HCT116 (cell line): ENCODE results near the gene PGLYRP4. TPM values are rescaled to one million over a fixed set of nuclear protein-coding genes. Genes with fewer than 3 reads are reported as not detected.

ENCODE experiments used
- ATAC-seq: fragments of 200-7000 bp; cut with Tn5 transposase; 2 replicates; pipeline ENCODE4 v1.9.1; 2020; ENCODE audit warnings: mild to moderate bottlenecking, moderate library complexity
- BruUV-seq: library from RNA; stranded (reverse); fragments of 400-500 nt; replicated peaks from 2 replicates; lab custom pipeline; 2021; lab: Mats Ljungman, UMichigan
- CTCF ChIA-PET: fragments of 300-600 bp; sonication (Branson Sonifier 250); formaldehyde crosslinking; loops from one replicate; lab custom pipeline; 2021; ENCODE audit warnings: antibody characterized with exemption; lab: Charles Lee
- POLR2A ChIA-PET: fragments of 300-600, 350-600 bp; sonication (Branson Sonifier 250); formaldehyde crosslinking; loops from one replicate; lab custom pipeline; 2021; ENCODE audit warnings: antibody characterized with exemption; lab: Charles Lee
- RAD21 ChIA-PET, 2 experiments: fragments of 300-600 bp; sonication (Branson Sonifier 250); formaldehyde crosslinking; loops; one replicate each; lab custom pipeline; 2023; ENCODE audit warnings: low total read pairs in 2 of 2; ENCODE audit not compliant: uncharacterized antibody in 2 of 2, unreplicated experiment in 2 of 2, low non-redundant PET in 1 of 2; lab: Charles Lee
- DNase-seq: peaks from one replicate; pipeline ENCODE4 v3.0.0-alpha.2; 2010; ENCODE audit warnings: low read depth, low spot score
- H2AFZ ChIP-seq: fragments of 200-600 bp; shearing (Covaris generic), sonication (generic); 2 replicates; pipeline ENCODE4 v1.6.1; 2017; ENCODE audit warnings: low read depth, mixed run types, mixed read lengths, antibody characterized with exemption, low read length; ENCODE audit not compliant: poor library complexity, severe bottlenecking
- H3K27ac ChIP-seq: 2 replicates; pipeline ENCODE4 v1.5.1; 2012; ENCODE audit warnings: low read depth, low read length
- H3K27me3 ChIP-seq: fragments of 200-600 bp; sonication (generic); 2 replicates; pipeline ENCODE4 v1.6.1; 2016; ENCODE audit warnings: mixed run types, low read length, mixed read lengths; ENCODE audit not compliant: insufficient read depth
- H3K36me3 ChIP-seq, 2 experiments: fragments of 200-500 bp in 1 of 2; fragments of 200-600 bp in 1 of 2; sonication (Bioruptor generic) in 1 of 2; sonication (generic) in 1 of 2; 2 replicates each; pipeline versions ENCODE4 v1.5.1 to v1.6.1; 2014 to 2016; ENCODE audit warnings: low read length in 2 of 2, inconsistent platforms in 1 of 2, mixed read lengths in 1 of 2, mixed run types in 1 of 2; ENCODE audit not compliant: insufficient read depth in 2 of 2, control insufficient read depth in 1 of 2
- H3K4me1 ChIP-seq, 2 experiments: fragments of 200-600 bp in 1 of 2; sonication (generic) in 1 of 2; 2 replicates each; pipeline versions ENCODE4 v1.5.1 to v1.6.1; 2012 to 2017; ENCODE audit warnings: low read length in 2 of 2, inconsistent platforms in 1 of 2, mild to moderate bottlenecking in 1 of 2, mixed read lengths in 1 of 2, mixed run types in 1 of 2, moderate library complexity in 1 of 2; ENCODE audit not compliant: insufficient read depth in 2 of 2, control insufficient read depth in 1 of 2
- H3K4me2 ChIP-seq: fragments of 200-600 bp; sonication (generic); 2 replicates; pipeline ENCODE4 v1.6.1; 2017; ENCODE audit warnings: mixed run types, low read length, mixed read lengths
- H3K4me3 ChIP-seq, 2 experiments: fragments of 200-600 bp in 1 of 2; sonication (generic) in 1 of 2; replicated peaks in 1 of 2; 2 replicates each; pipeline ENCODE4 v1.5.1; 2011 to 2016; ENCODE audit warnings: low read length in 2 of 2, control low read depth in 1 of 2, low read depth in 1 of 2, mild to moderate bottlenecking in 1 of 2, mixed read lengths in 1 of 2, mixed run types in 1 of 2
- H3K79me2 ChIP-seq: fragments of 200-600 bp; sonication (generic); 2 replicates; pipeline ENCODE4 v1.6.1; 2017; ENCODE audit warnings: mild to moderate bottlenecking, mixed run types, low read length, moderate library complexity, mixed read lengths; ENCODE audit not compliant: insufficient read depth
- H3K9ac ChIP-seq: fragments of 200-600 bp; sonication (generic); 2 replicates; pipeline ENCODE4 v1.6.1; 2016; ENCODE audit warnings: low read length, mixed read lengths
- H3K9me2 ChIP-seq: fragments of 200-600 bp; sonication (generic), shearing (Covaris generic); 2 replicates; pipeline ENCODE4 v1.6.1; 2017; ENCODE audit warnings: mixed run types, mild to moderate bottlenecking, moderate library complexity; ENCODE audit not compliant: insufficient read depth
- H3K9me3 ChIP-seq, 2 experiments: fragments of 200-500 bp in 1 of 2; fragments of 200-600 bp in 1 of 2; sonication (Bioruptor generic) in 1 of 2; sonication (generic) in 1 of 2; 2 replicates each; pipeline ENCODE4 v1.6.1; 2014 to 2017; ENCODE audit warnings: low read length in 2 of 2, mixed read lengths in 2 of 2, inconsistent platforms in 1 of 2, low read depth in 1 of 2, mild to moderate bottlenecking in 1 of 2, mixed run types in 1 of 2, moderate library complexity in 1 of 2; ENCODE audit not compliant: control insufficient read depth in 1 of 2, insufficient read depth in 1 of 2
- H4K20me1 ChIP-seq: fragments of 200-600 bp; sonication (generic), shearing (Covaris generic); 2 replicates; pipeline ENCODE4 v1.6.1; 2017; ENCODE audit warnings: mixed run types, mild to moderate bottlenecking, moderate library complexity; ENCODE audit not compliant: insufficient read depth
- RAD21 ChIP-seq: IDR thresholded peaks from 2 replicates; pipeline ENCODE4 v1.6.1; 2012; ENCODE audit warnings: low read depth, mild to moderate bottlenecking
- intact Hi-C: fragments of 100-400 bp; cut with micrococcal nuclease; formaldehyde crosslinking; loops from 2 replicates; pipeline ENCODE4 v1.10.0; 2022
- total RNA-seq: library from RNA; stranded (reverse); gene quantifications from one replicate; pipeline ENCODE4 v1.2.1, GENCODE V29; 2021; ENCODE audit not compliant: unreplicated experiment
- TF ChIP-seq, protein P1 (sequence below), 3 experiments: fragments of 200-600 bp in 1 of 3; sonication (generic) in 1 of 3; IDR thresholded peaks in 2 of 3; conservative IDR thresholded peaks in 1 of 3; 2 replicates each; pipeline ENCODE4 v1.5.1; 2012 to 2017; ENCODE audit warnings: low read depth in 2 of 3, low read length in 2 of 3, antibody characterized with exemption in 1 of 3, borderline replicate concordance in 1 of 3, control low read depth in 1 of 3, mild to moderate bottlenecking in 1 of 3, mixed read lengths in 1 of 3, mixed run types in 1 of 3, moderate library complexity in 1 of 3; ENCODE audit not compliant: insufficient read depth in 1 of 3
- TF ChIP-seq, protein P2 (sequence below): IDR thresholded peaks from 2 replicates; pipeline ENCODE4 v1.6.1; 2012; ENCODE audit warnings: low read depth

PGLYRP4 gene
- total RNA-seq, 1 experiment from 2014 or later = not detected

DNA sequence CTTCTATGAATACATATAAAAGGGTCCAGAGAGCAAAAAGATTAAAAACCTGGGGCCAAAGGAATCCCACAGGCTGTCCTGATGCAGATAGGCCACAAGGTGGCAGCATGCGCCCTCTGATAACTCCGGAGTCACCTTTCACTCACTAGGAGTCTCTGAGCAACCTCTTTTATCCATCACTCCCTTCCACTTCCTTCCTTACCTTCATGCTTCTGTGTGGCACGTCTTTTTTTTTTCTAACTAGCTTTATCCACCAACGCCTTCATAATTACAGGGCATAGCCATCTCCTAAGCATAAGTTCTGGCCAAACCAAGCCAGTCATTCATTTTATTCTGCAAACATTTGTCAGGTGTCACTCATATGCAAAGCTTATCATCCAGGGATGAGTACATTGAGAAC lies 3.9 kb upstream of the PGLYRP4 start:
- Histone ChIP-seq H3K4me3 (no peak overlapping the region), H3K27ac (no peak overlapping the region), H4K20me1 (no peaks in the 10 kb centered on the region), H2AFZ (no peak overlapping the region), H3K27me3 (peaks cover 22% of the 10 kb centered on the region), H3K4me2 (no peak overlapping the region), H3K79me2 (no peaks in the 10 kb centered on the region), H3K9me2 (no peaks in the 10 kb centered on the region), H3K4me1 (no peaks in the 10 kb centered on the region; a peak in 1 of 4 replicates), H3K9ac (no peak overlapping the region), H3K9me3 (no peaks in the 10 kb centered on the region), H3K36me3 (no peaks in the 10 kb centered on the region)
- POLR2A ChIA-PET = interaction anchor here (1.0 kb wide), 1 partner anchor 216 kb away, joined by 3 read pairs; no protein-coding TSS in a partner anchor
- CTCF ChIA-PET = interaction anchor here (0.6 to 6.7 kb wide), 20 partner anchors 9 to 982 kb away, joined by 3 to 133 read pairs (median 4); partner anchors contain the start of genes CHTOP and PGLYRP3
- ATAC-seq = peak; percentile 68
- TF ChIP-seq, protein P1, sequence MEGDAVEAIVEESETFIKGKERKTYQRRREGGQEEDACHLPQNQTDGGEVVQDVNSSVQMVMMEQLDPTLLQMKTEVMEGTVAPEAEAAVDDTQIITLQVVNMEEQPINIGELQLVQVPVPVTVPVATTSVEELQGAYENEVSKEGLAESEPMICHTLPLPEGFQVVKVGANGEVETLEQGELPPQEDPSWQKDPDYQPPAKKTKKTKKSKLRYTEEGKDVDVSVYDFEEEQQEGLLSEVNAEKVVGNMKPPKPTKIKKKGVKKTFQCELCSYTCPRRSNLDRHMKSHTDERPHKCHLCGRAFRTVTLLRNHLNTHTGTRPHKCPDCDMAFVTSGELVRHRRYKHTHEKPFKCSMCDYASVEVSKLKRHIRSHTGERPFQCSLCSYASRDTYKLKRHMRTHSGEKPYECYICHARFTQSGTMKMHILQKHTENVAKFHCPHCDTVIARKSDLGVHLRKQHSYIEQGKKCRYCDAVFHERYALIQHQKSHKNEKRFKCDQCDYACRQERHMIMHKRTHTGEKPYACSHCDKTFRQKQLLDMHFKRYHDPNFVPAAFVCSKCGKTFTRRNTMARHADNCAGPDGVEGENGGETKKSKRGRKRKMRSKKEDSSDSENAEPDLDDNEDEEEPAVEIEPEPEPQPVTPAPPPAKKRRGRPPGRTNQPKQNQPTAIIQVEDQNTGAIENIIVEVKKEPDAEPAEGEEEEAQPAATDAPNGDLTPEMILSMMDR (IDR thresholded peaks at IDR 0.05 in 2 of 3, conservative IDR thresholded peaks at IDR 0.05 in 1 of 3; ENCODE audit: borderline replicate concordance in 1 of 3, insufficient read depth in 1 of 3, low read depth in 2 of 3, low read length in 2 of 3) = peak; percentile 82 to 85 (median 84)
- TF ChIP-seq, protein P2, sequence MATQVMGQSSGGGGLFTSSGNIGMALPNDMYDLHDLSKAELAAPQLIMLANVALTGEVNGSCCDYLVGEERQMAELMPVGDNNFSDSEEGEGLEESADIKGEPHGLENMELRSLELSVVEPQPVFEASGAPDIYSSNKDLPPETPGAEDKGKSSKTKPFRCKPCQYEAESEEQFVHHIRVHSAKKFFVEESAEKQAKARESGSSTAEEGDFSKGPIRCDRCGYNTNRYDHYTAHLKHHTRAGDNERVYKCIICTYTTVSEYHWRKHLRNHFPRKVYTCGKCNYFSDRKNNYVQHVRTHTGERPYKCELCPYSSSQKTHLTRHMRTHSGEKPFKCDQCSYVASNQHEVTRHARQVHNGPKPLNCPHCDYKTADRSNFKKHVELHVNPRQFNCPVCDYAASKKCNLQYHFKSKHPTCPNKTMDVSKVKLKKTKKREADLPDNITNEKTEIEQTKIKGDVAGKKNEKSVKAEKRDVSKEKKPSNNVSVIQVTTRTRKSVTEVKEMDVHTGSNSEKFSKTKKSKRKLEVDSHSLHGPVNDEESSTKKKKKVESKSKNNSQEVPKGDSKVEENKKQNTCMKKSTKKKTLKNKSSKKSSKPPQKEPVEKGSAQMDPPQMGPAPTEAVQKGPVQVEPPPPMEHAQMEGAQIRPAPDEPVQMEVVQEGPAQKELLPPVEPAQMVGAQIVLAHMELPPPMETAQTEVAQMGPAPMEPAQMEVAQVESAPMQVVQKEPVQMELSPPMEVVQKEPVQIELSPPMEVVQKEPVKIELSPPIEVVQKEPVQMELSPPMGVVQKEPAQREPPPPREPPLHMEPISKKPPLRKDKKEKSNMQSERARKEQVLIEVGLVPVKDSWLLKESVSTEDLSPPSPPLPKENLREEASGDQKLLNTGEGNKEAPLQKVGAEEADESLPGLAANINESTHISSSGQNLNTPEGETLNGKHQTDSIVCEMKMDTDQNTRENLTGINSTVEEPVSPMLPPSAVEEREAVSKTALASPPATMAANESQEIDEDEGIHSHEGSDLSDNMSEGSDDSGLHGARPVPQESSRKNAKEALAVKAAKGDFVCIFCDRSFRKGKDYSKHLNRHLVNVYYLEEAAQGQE = no peak
- peak; percentile 88 for TF ChIP-seq RAD21
- intact Hi-C loops = loop anchor here (1.0 to 5.0 kb wide), 6 partner anchors 52 to 920 kb away; partner anchors contain the start of genes HAX1, S100A1 and S100A13
- DNase-seq = peak; percentile 55
- no TSS peak for BruUV-seq
- RAD21 ChIA-PET = interaction anchor here (0.6 to 3.9 kb wide), 3 partner anchors 142 to 985 kb away, joined by 3 to 21 read pairs (median 7); no protein-coding TSS in a partner anchor
